Keratinocyte (primary cell): ENCODE results near the gene SIX5.

Experiments used
- CTCF ChIP-seq, 3 experiments: IDR thresholded peaks in 1 of 3; conservative IDR thresholded peaks in 1 of 3; optimal IDR thresholded peaks in 1 of 3; 2 replicates in 2 of 3; 3 replicates in 1 of 3; pipeline versions ENCODE3 to v1.5.1; 2011; ENCODE audit warnings: low read length in 3 of 3, mild to moderate bottlenecking in 3 of 3, moderate library complexity in 2 of 3, control low read depth in 1 of 3, inconsistent platforms in 1 of 3; ENCODE audit not compliant: insufficient read depth in 2 of 3; ENCODE audit errors: extremely low read depth in 1 of 3
- EZH2 ChIP-seq: IDR thresholded peaks from one replicate; pipeline ENCODE4 v1.6.1; 2012; ENCODE audit warnings: inconsistent platforms, mild to moderate bottlenecking, low read length, moderate library complexity

DNA sequence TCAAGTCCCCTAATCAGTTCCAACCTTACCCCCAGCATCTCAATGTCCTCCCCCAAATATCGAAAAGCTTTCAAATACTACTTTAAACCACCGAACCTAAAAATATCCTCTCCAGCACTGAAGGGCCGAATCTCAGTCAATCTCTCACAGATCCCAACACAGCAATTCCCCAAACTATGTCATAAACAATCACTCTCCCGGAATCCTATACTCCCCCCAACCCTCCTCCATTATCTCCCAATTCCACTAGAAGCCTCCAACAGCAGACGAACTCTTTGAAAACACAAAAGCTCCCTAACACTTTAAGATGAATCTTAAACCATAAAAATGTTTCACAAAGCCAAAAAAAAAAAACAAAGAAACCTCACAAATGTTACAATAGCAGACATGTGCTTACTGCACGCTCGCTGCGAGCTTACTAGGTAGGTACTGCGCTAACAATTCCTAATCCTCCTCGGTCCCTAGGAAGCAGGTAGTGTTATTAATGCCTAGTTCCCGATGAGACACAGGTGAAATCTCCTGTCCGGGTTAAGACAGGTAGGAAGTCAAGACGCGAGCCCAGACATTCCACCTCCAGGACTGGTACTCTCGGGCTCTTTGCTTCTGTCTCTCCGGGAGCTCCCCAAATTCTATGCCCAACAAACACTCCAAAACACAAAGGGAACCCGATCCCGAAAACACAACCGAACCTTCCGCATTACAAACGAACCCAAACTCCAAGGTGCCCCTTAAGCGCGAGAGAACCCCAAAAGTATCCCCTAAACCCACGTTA lies 52.5 kb downstream of the SIX5 start:
- TF ChIP-seq CTCF (optimal IDR thresholded peaks at IDR 0.05 in 1 of 3, IDR thresholded peaks at IDR 0.05 in 1 of 3, conservative IDR thresholded peaks at IDR 0.05 in 1 of 3; ENCODE audit: extremely low read depth in 1 of 3, insufficient read depth in 2 of 3, low read length in 3 of 3): no peak
- TF ChIP-seq EZH2: no peak
